B cell (primary cell): Measurements from ENCODE around the gene SARS2. TPM values are rescaled to one million over a fixed set of nuclear protein-coding genes. Genes with fewer than 3 reads are reported as not detected.

Experiments used
- ATAC-seq: fragments of 200-7000 bp; cut with Tn5 transposase; one replicate; pipeline ENCODE4 v1.10.0; 2021; ENCODE audit warnings: low read depth, mild to moderate bottlenecking, moderate number of reproducible peaks, moderate library complexity
- CTCF ChIA-PET: fragments of 350-600 bp; sonication (Branson Sonifier 250); formaldehyde crosslinking; loops from one replicate; lab custom pipeline; 2021; ENCODE audit warnings: antibody characterized with exemption, inconsistent platforms; lab: Charles Lee
- POLR2A ChIA-PET: fragments of 350-600 bp; sonication (Branson Sonifier 250); formaldehyde crosslinking; loops from one replicate; lab custom pipeline; 2021; ENCODE audit warnings: antibody characterized with exemption; lab: Charles Lee
- DNase-seq: peaks from one replicate; pipeline ENCODE4 v3.0.0; 2013
- H2AFZ ChIP-seq: 2 replicates; pipeline ENCODE4 v1.6.1; 2012; ENCODE audit warnings: mild to moderate bottlenecking, low read depth, low read length; ENCODE audit not compliant: insufficient read depth, poor library complexity, severe bottlenecking
- H3K27ac ChIP-seq, 2 donors: 1 replicate in 1 of 2; 2 replicates in 1 of 2; pipeline ENCODE4 v1.5.1; 2012 to 2013; ENCODE audit warnings: low read length in 2 of 2, mild to moderate bottlenecking in 2 of 2, moderate library complexity in 1 of 2
- H3K27me3 ChIP-seq, 4 experiments: fragments of 200-600 bp in 1 of 4; sonication (generic) in 1 of 4; replicated peaks in 1 of 4; 1 replicate in 2 of 4; 2 replicates in 2 of 4; pipeline versions ENCODE4 v1.6.1 to v1.7.0; 2013 to 2016; ENCODE audit warnings: low read length in 3 of 4, mild to moderate bottlenecking in 2 of 4, mixed read lengths in 1 of 4, moderate library complexity in 1 of 4; ENCODE audit not compliant: insufficient read depth in 4 of 4, control insufficient read depth in 3 of 4; ENCODE audit errors: control extremely low read depth in 1 of 4
- H3K36me3 ChIP-seq, 2 experiments: replicated peaks in 1 of 2; 1 replicate in 1 of 2; 2 replicates in 1 of 2; pipeline versions ENCODE4 v1.6.1 to v1.7.1; 2013; ENCODE audit warnings: low read length in 1 of 2; ENCODE audit not compliant: insufficient read depth in 2 of 2, control insufficient read depth in 1 of 2; ENCODE audit errors: control extremely low read depth in 1 of 2, extremely low read depth in 1 of 2
- H3K4me1 ChIP-seq, 2 donors: fragments of 200-600 bp in 1 of 2; sonication (generic) in 1 of 2; 1 replicate in 1 of 2; 2 replicates in 1 of 2; pipeline versions ENCODE4 v1.5.1 to v1.6.1; 2013 to 2017; ENCODE audit warnings: low read length in 2 of 2; ENCODE audit not compliant: control insufficient read depth in 2 of 2, insufficient read depth in 2 of 2
- H3K4me2 ChIP-seq: replicated peaks from 2 replicates; pipeline ENCODE3; 2012; ENCODE audit warnings: mild to moderate bottlenecking, low read depth, low read length; ENCODE audit not compliant: poor library complexity, severe bottlenecking
- H3K4me3 ChIP-seq, 5 experiments: fragments of 200-600 bp in 1 of 5; sonication (generic) in 1 of 5; 1 replicate in 3 of 5; 2 replicates in 2 of 5; pipeline versions ENCODE4 v1.5.1 to v1.7.0; 2011 to 2016; ENCODE audit warnings: low read length in 4 of 5, mild to moderate bottlenecking in 4 of 5, low read depth in 2 of 5, control low read depth in 1 of 5, moderate library complexity in 1 of 5; ENCODE audit not compliant: insufficient read depth in 1 of 5; ENCODE audit errors: control extremely low read depth in 1 of 5, extremely low read depth in 1 of 5
- H3K79me2 ChIP-seq: fragments of 200-600 bp; sonication (generic); one replicate; pipeline ENCODE4 v1.6.0; 2016; ENCODE audit warnings: low read length; ENCODE audit not compliant: control insufficient read depth, insufficient read depth
- H3K9ac ChIP-seq: fragments of 200-600 bp; sonication (generic); 2 replicates; pipeline ENCODE4 v1.6.1; 2017; ENCODE audit warnings: mild to moderate bottlenecking, low read length, moderate library complexity
- H3K9me3 ChIP-seq, 3 donors: one replicate each; pipeline versions ENCODE4 v1.6.1 to v1.7.1; 2013; ENCODE audit warnings: low read length in 2 of 3; ENCODE audit not compliant: control insufficient read depth in 2 of 3, insufficient read depth in 1 of 3; ENCODE audit errors: control extremely low read depth in 1 of 3
- H4K20me1 ChIP-seq: 2 replicates; pipeline ENCODE4 v1.6.0; 2012; ENCODE audit warnings: mild to moderate bottlenecking, low read length; ENCODE audit not compliant: insufficient read depth, control insufficient read depth, poor library complexity, severe bottlenecking
- H3K27ac Mint-ChIP-seq: one replicate; pipeline ENCODE4 v1.8.0; 2021; ENCODE audit warnings: mixed read lengths
- H3K27me3 Mint-ChIP-seq: one replicate; pipeline ENCODE4 v1.8.0; 2021; ENCODE audit warnings: mixed read lengths
- H3K4me1 Mint-ChIP-seq: one replicate; pipeline ENCODE4 v1.8.0; 2021; ENCODE audit warnings: mixed read lengths
- H3K4me3 Mint-ChIP-seq: one replicate; pipeline ENCODE4 v1.8.0; 2021; ENCODE audit warnings: mixed read lengths
- H3K9me3 Mint-ChIP-seq: one replicate; pipeline ENCODE4 v1.8.0; 2022; ENCODE audit warnings: mixed read lengths; ENCODE audit not compliant: insufficient read depth
- CTCF ChIP-seq: fragments of 200-600 bp; IDR thresholded peaks from one replicate; pipeline ENCODE4 v1.8.0; 2022; ENCODE audit warnings: antibody characterized with exemption, mild to moderate bottlenecking
- EZH2 ChIP-seq: IDR thresholded peaks from 2 replicates; pipeline ENCODE4 v1.6.1; 2012; ENCODE audit warnings: borderline replicate concordance, low read depth, mild to moderate bottlenecking, moderate library complexity, low read length; ENCODE audit not compliant: insufficient read depth, poor library complexity, severe bottlenecking
- WGBS: methylation state at CpG from one replicate; pipeline ENCODE4 v1.1.5; 2013; ENCODE audit warnings: missing lambda C conversion rate; ENCODE audit not compliant: insufficient coverage; 5-methylcytosine and 5-hydroxymethylcytosine counted together
- intact Hi-C: fragments of 100-400 bp; cut with micrococcal nuclease; formaldehyde crosslinking; loops from one replicate; pipeline ENCODE4 v1.10.0; 2022
- polyA plus RNA-seq: library from polyadenylated mRNA; depleted of rRNA; stranded (reverse); fragments of >200 nt; gene quantifications from 2 replicates; pipeline ENCODE4 v1.2.3, GENCODE V29; 2012
- total RNA-seq, 2 donors: library from RNA; stranded (reverse); fragments of 120-200 nt in 1 of 2; gene quantifications; 1 replicate in 1 of 2; 2 replicates in 1 of 2; pipeline versions ENCODE4 v1.2.3 to v1.2.4, GENCODE V29; 2013 to 2022

SARS2 gene
- total and polyA plus RNA-seq, 2 donors (not counting 1 experiment from before 2014, with no cell fraction given): 38.1 to 65.9 TPM

GRCh38 chr19:38946229-38947010 lies 15.9 kb upstream of the SARS2 start:
- Histone ChIP-seq H3K4me2 (no peak overlapping the region), H4K20me1 (no peaks in the 10 kb centered on the region), H2AFZ (no peak overlapping the region), H3K9ac (no peak overlapping the region), H3K9me3 (peaks cover 0 to 19% (median 0%) of the 10 kb centered on the region in 3 donors), H3K27me3 (peaks cover 0 to 22% (median 2%) of the 10 kb centered on the region in 4 experiments), H3K79me2 (no peaks in the 10 kb centered on the region), H3K36me3 (no peaks in the 10 kb centered on the region), H3K4me3 (no peak overlapping the region), H3K27ac (no peak overlapping the region), H3K4me1 (peaks cover 10 to 12% of the 10 kb centered on the region in 2 donors)
- Mint-ChIP-seq H3K27ac (no peak overlapping the region), H3K4me3 (no peak overlapping the region), H3K4me1 (peaks cover 8% of the 10 kb centered on the region), H3K27me3 (peaks cover 28% of the 10 kb centered on the region), H3K9me3 (no peaks in the 10 kb centered on the region)
- ChIA-PET POLR2A (no interaction called here), CTCF (no interaction called here)
- intact Hi-C loops: no loop called here
- 71% methylated on average over 9 of the region's 11 CpGs for WGBS
- DNase-seq (no peak), ATAC-seq (no peak)
- TF ChIP-seq EZH2 (no peak), CTCF (no peak)

DNA sequence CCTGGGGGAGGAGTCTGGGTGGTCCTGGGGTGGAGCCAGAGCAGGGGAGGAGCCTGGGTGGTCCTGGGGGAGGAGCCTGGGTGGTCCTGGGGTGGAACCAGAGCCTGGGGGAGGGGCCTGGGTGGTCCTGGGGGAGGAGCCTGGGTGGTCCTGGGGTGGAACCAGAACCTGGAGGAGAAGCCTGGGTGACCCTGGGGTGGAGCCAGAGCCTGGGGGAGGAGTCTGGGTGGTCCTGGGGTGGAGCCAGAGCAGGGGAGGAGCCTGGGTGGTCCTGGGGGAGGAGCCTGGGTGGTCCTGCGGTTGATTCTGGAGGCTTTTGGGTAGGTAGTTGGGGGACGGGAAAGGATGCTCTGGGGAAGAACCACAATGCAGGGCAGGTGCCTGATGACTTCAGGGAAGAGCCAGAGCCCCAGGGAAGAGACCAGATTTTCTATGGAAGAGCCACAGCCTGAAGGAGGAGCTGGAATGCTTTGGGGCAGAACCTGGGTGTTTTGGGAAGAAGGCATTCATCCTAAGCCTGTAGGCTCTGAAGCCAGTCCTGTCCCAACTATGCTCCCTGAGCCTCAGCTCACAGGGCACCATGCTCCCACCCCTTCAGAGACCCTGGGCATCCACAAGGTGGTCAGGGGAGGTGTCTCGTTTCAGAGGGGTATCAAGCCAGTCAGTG lies 15.1 kb upstream of the SARS2 start:
- H3K36me3 ChIP-seq: no peaks in the 10 kb centered on the region
- H3K9me3 ChIP-seq: peaks cover 0 to 17% (median 0%) of the 10 kb centered on the region in 3 donors
- no peak overlapping the region for H2AFZ ChIP-seq
- TF ChIP-seq CTCF: no peak
- TF ChIP-seq EZH2: no peak
- H3K9ac ChIP-seq: no peak overlapping the region
- ATAC-seq: no peak
- peaks cover 10 to 12% of the 10 kb centered on the region in 2 donors for H3K4me1 ChIP-seq
- H3K27me3 ChIP-seq: peaks cover 0 to 16% (median 2%) of the 10 kb centered on the region in 4 experiments
- Mint-ChIP-seq H3K27me3 (peaks cover 26% of the 10 kb centered on the region), H3K4me3 (no peak overlapping the region), H3K9me3 (no peaks in the 10 kb centered on the region), H3K4me1 (peaks cover 8% of the 10 kb centered on the region), H3K27ac (no peak overlapping the region)
- POLR2A ChIA-PET: no interaction called here
- H3K27ac ChIP-seq: no peak overlapping the region
- H3K79me2 ChIP-seq: no peaks in the 10 kb centered on the region
- H4K20me1 ChIP-seq: no peaks in the 10 kb centered on the region
- intact Hi-C loops: no loop called here
- CTCF ChIA-PET: interaction anchor here (0.9 kb wide), 1 partner anchor 12 kb away, joined by 3 read pairs; no protein-coding TSS in a partner anchor
- whole genome bisulfite sequencing: 44% methylated on average over 2 of the region's 3 CpGs
- no peak overlapping the region for H3K4me2 ChIP-seq
- DNase-seq: no peak
- H3K4me3 ChIP-seq: no peak overlapping the region
